SJSA1 (cell line): Measurements from ENCODE around the gene MSANTD1. TPM values are rescaled to one million over a fixed set of nuclear protein-coding genes. Genes with fewer than 3 reads are reported as not detected.

Source experiments
- DNase-seq, 2 experiments: peaks; one replicate each; pipeline ENCODE4 v3.0.0-alpha.2; 2015 to 2020; ENCODE audit warnings: low spot score in 2 of 2, low read depth in 1 of 2
- H3K27ac ChIP-seq: fragments of 250-450 bp; sonication (Bioruptor Pico); 2 replicates; pipeline ENCODE4 v1.5.1; 2020; ENCODE audit warnings: mild to moderate bottlenecking, moderate library complexity
- H3K27me3 ChIP-seq: fragments of 250-450 bp; sonication (Bioruptor Pico); replicated peaks from 2 replicates; pipeline ENCODE4 v1.5.1; 2020; ENCODE audit warnings: mild to moderate bottlenecking, moderate library complexity
- H3K36me3 ChIP-seq: fragments of 250-450 bp; sonication (Bioruptor Pico); 2 replicates; pipeline ENCODE4 v1.5.1; 2020; ENCODE audit warnings: mild to moderate bottlenecking
- H3K4me1 ChIP-seq: fragments of 250-450 bp; sonication (Bioruptor Pico); replicated peaks from 2 replicates; pipeline ENCODE4 v1.6.1; 2021; ENCODE audit warnings: mild to moderate bottlenecking
- H3K4me3 ChIP-seq: fragments of 250-450 bp; sonication (Bioruptor Pico); 2 replicates; pipeline ENCODE4 v1.5.1; 2020; ENCODE audit warnings: mild to moderate bottlenecking
- H3K9me3 ChIP-seq: fragments of 250-450 bp; sonication (Bioruptor Pico); replicated peaks from 2 replicates; pipeline ENCODE4 v1.5.1; 2020; ENCODE audit warnings: mild to moderate bottlenecking
- total RNA-seq: library from RNA; depleted of rRNA; stranded (reverse); fragments of >200 nt; shearing (Covaris generic); gene quantifications from 2 replicates; pipeline ENCODE4 v1.2.3, GENCODE V29; 2014

Gene MSANTD1
- total RNA-seq, 1 experiment from 2014 or later: 0.21 TPM

GRCh38 chr4:3210467-3210866, 38.5 kb upstream of the MSANTD1 start:
- H3K27me3 ChIP-seq: no peaks in the 10 kb centered on the region
- no peaks in the 10 kb centered on the region for H3K9me3 ChIP-seq
- H3K27ac ChIP-seq: no peak overlapping the region
- H3K4me3 ChIP-seq: no peak overlapping the region
- DNase-seq: no peak
- H3K36me3 ChIP-seq: peaks cover 3% of the 10 kb centered on the region; the same call in 1 of the 2 replicates
- H3K4me1 ChIP-seq: no peaks in the 10 kb centered on the region

GRCh38 chr4:3211866-3212265, 37.1 kb upstream of the MSANTD1 start:
- Histone ChIP-seq H3K27ac (no peak overlapping the region), H3K9me3 (no peaks in the 10 kb centered on the region), H3K36me3 (peaks cover 3% of the 10 kb centered on the region; the same call in 1 of the 2 replicates), H3K4me3 (no peak overlapping the region), H3K4me1 (no peaks in the 10 kb centered on the region), H3K27me3 (no peaks in the 10 kb centered on the region)
- DNase-seq: no peak

GRCh38 chr4:3212391-3213105, 36.4 kb upstream of the MSANTD1 start:
- no peak overlapping the region for H3K4me3 ChIP-seq
- DNase-seq: no peak
- no peak overlapping the region for H3K27ac ChIP-seq
- peaks cover 3% of the 10 kb centered on the region; the same call in 1 of the 2 replicates for H3K36me3 ChIP-seq
- H3K27me3 ChIP-seq: no peaks in the 10 kb centered on the region
- H3K9me3 ChIP-seq: no peaks in the 10 kb centered on the region
- no peaks in the 10 kb centered on the region for H3K4me1 ChIP-seq

- H3K36me3 ChIP-seq: peaks cover 3% of the 10 kb centered on the region; the same call in 1 of the 2 replicates
- DNase-seq: no peak
- H3K4me1 ChIP-seq: no peaks in the 10 kb centered on the region
- no peak overlapping the region for H3K4me3 ChIP-seq
- no peaks in the 10 kb centered on the region for H3K27me3 ChIP-seq
- H3K27ac ChIP-seq: no peak overlapping the region
- no peaks in the 10 kb centered on the region for H3K9me3 ChIP-seq
Measured at GRCh38 chr4:3213106-3213425, 35.9 kb upstream of the MSANTD1 start.

GRCh38 chr4:3213661-3214250, 35.2 kb upstream of the MSANTD1 start:
- Histone ChIP-seq H3K27me3 (no peaks in the 10 kb centered on the region), H3K4me1 (no peaks in the 10 kb centered on the region), H3K4me3 (no peak overlapping the region), H3K27ac (no peak overlapping the region), H3K9me3 (no peaks in the 10 kb centered on the region), H3K36me3 (peaks cover 3% of the 10 kb centered on the region; the same call in 1 of the 2 replicates)
- no peak for DNase-seq

GRCh38 chr4:3215256-3215655, 33.7 kb upstream of the MSANTD1 start:
- H3K36me3 ChIP-seq: peaks cover 3% of the 10 kb centered on the region; the same call in 1 of the 2 replicates
- H3K4me3 ChIP-seq: no peak overlapping the region

GRCh38 chr4:3215733-3216132, 33.2 kb upstream of the MSANTD1 start:
- DNase-seq: no peak
- no peak overlapping the region for H3K27ac ChIP-seq
- no peaks in the 10 kb centered on the region for H3K27me3 ChIP-seq
- H3K4me1 ChIP-seq: no peaks in the 10 kb centered on the region
- H3K9me3 ChIP-seq: no peaks in the 10 kb centered on the region
- peaks cover 3% of the 10 kb centered on the region; the same call in 1 of the 2 replicates for H3K36me3 ChIP-seq
- no peak overlapping the region for H3K4me3 ChIP-seq

More at GRCh38 chr4:3215256-3215655, 33.7 kb upstream of the MSANTD1 start:
- DNase-seq: no peak
- Histone ChIP-seq H3K9me3 (no peaks in the 10 kb centered on the region), H3K27ac (no peak overlapping the region), H3K27me3 (no peaks in the 10 kb centered on the region), H3K4me1 (no peaks in the 10 kb centered on the region)

- H3K9me3 ChIP-seq: no peaks in the 10 kb centered on the region
- H3K27me3 ChIP-seq: no peaks in the 10 kb centered on the region
- no peak for DNase-seq
- no peak overlapping the region for H3K27ac ChIP-seq
- peaks cover 3% of the 10 kb centered on the region; the same call in 1 of the 2 replicates for H3K36me3 ChIP-seq
- H3K4me3 ChIP-seq: no peak overlapping the region
- no peaks in the 10 kb centered on the region for H3K4me1 ChIP-seq
Measured at GRCh38 chr4:3217266-3217665, 31.7 kb upstream of the MSANTD1 start.

- Histone ChIP-seq H3K27ac (no peak overlapping the region), H3K9me3 (no peaks in the 10 kb centered on the region), H3K27me3 (no peaks in the 10 kb centered on the region), H3K4me3 (no peak overlapping the region), H3K36me3 (peaks cover 3% of the 10 kb centered on the region; the same call in 1 of the 2 replicates), H3K4me1 (no peaks in the 10 kb centered on the region)
- DNase-seq: no peak
Measured at GRCh38 chr4:3217771-3218170, 31.2 kb upstream of the MSANTD1 start.

- Histone ChIP-seq H3K9me3 (no peaks in the 10 kb centered on the region), H3K4me3 (no peak overlapping the region), H3K27ac (no peak overlapping the region), H3K27me3 (no peaks in the 10 kb centered on the region), H3K4me1 (no peaks in the 10 kb centered on the region), H3K36me3 (peaks cover 3% of the 10 kb centered on the region; the same call in 1 of the 2 replicates)
- DNase-seq: no peak
Measured at GRCh38 chr4:3218824-3219760, 29.9 kb upstream of the MSANTD1 start.

- H3K27me3 ChIP-seq: no peaks in the 10 kb centered on the region
Measured at GRCh38 chr4:3219761-3220475, 29.0 kb upstream of the MSANTD1 start.

GRCh38 chr4:3220476-3221183, 28.3 kb upstream of the MSANTD1 start:
- Histone ChIP-seq H3K27ac (no peak overlapping the region), H3K36me3 (peaks cover 3% of the 10 kb centered on the region; the same call in 1 of the 2 replicates), H3K9me3 (no peaks in the 10 kb centered on the region), H3K27me3 (no peaks in the 10 kb centered on the region), H3K4me3 (no peak overlapping the region), H3K4me1 (peaks cover 4% of the 10 kb centered on the region; the same call in 1 of the 2 replicates)
- DNase-seq: no peak

More at GRCh38 chr4:3219761-3220475, 29.0 kb upstream of the MSANTD1 start:
- peaks cover 3% of the 10 kb centered on the region; the same call in 1 of the 2 replicates for H3K36me3 ChIP-seq
- H3K9me3 ChIP-seq: no peaks in the 10 kb centered on the region
- DNase-seq: no peak
- no peaks in the 10 kb centered on the region for H3K4me1 ChIP-seq
- H3K4me3 ChIP-seq: no peak overlapping the region
- no peak overlapping the region for H3K27ac ChIP-seq

- Histone ChIP-seq H3K27ac (no peak overlapping the region), H3K4me3 (no peak overlapping the region), H3K36me3 (peaks cover 3% of the 10 kb centered on the region; the same call in 1 of the 2 replicates), H3K4me1 (peaks cover 7% of the 10 kb centered on the region), H3K9me3 (no peaks in the 10 kb centered on the region), H3K27me3 (no peaks in the 10 kb centered on the region)
- DNase-seq: no peak
Measured at GRCh38 chr4:3221184-3221494, 27.8 kb upstream of the MSANTD1 start.
